LNCaP clone FGC (cell line): Measurements from ENCODE around the gene PLXNB2.

Experiments used
- DNase-seq: peaks from one replicate; pipeline ENCODE4 v3.0.0-alpha.2; 2011; ENCODE audit warnings: low read depth
- H3K4me3 ChIP-seq: 2 replicates; pipeline ENCODE4 v1.5.1; 2011; ENCODE audit warnings: mild to moderate bottlenecking, low read depth, low read length, control low read depth
- CTCF ChIP-seq: IDR thresholded peaks from 2 replicates; pipeline ENCODE4 v1.5.1; 2012; ENCODE audit warnings: mild to moderate bottlenecking; ENCODE audit not compliant: control insufficient read depth, insufficient read depth; ENCODE audit errors: extremely low read depth

Gene PLXNB2

GRCh38 chr22:50287731-50288130, 19.7 kb downstream of the PLXNB2 start:
- no peak for DNase-seq
- TF ChIP-seq CTCF = no peak
- H3K4me3 ChIP-seq = no peak overlapping the region

GRCh38 chr22:50286701-50287318, 20.6 kb downstream of the PLXNB2 start:
- DNase-seq = no peak
- TF ChIP-seq CTCF = no peak
- H3K4me3 ChIP-seq = no peak overlapping the region

GRCh38 chr22:50286275-50286674, 21.2 kb downstream of the PLXNB2 start:
- no peak overlapping the region for H3K4me3 ChIP-seq
- no peak for DNase-seq
- no peak for TF ChIP-seq CTCF

- no peak for TF ChIP-seq CTCF
- DNase-seq = no peak
- no peak overlapping the region for H3K4me3 ChIP-seq
Measured at GRCh38 chr22:50285568-50286229, 21.7 kb downstream of the PLXNB2 start.

- no peak for DNase-seq
- no peak overlapping the region for H3K4me3 ChIP-seq
- TF ChIP-seq CTCF = no peak
Measured at GRCh38 chr22:50284479-50284878, 23.0 kb downstream of the PLXNB2 start.

GRCh38 chr22:50283821-50284220, 23.6 kb downstream of the PLXNB2 start:
- no peak overlapping the region for H3K4me3 ChIP-seq
- no peak for DNase-seq
- TF ChIP-seq CTCF = no peak
